HG03045 (cell line): Measurements from ENCODE around the gene SELE.

Experiments
- ATAC-seq: cut with Tn5 transposase; IDR thresholded peaks from one replicate; pipeline ENCODE4 v1.9.1; 2021; ENCODE audit warnings: mild to moderate bottlenecking, moderate library complexity; ENCODE audit not compliant: unreplicated experiment

The SELE gene

GRCh38 chr1:169733924-169734323 is at the start of gene SELE:
TSS of gene SELE (minus strand) at chr1:169734079. CDS start at chr1:169733612, 467 bp downstream.
- no peak for ATAC-seq

DNA sequence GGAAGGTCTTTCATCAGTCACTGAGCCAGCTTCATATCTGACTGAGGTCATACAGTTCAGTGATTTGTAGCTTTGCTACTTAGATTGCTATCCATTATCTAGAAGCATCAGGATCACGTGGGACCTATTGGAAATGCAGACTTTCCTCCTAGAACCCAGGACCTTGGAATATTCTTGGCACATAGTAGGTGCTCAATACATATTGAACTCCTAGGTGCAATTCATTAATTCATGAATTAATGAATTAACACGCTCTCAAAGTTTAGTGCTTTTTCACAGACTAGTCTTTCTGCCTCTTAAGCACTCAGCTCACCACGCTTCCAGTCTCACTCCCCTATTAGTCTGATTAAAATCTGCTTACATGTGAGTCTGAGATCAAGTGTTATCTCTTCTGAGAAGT is 48.7 kb upstream of the SELE start:
- ATAC-seq: no peak

DNA sequence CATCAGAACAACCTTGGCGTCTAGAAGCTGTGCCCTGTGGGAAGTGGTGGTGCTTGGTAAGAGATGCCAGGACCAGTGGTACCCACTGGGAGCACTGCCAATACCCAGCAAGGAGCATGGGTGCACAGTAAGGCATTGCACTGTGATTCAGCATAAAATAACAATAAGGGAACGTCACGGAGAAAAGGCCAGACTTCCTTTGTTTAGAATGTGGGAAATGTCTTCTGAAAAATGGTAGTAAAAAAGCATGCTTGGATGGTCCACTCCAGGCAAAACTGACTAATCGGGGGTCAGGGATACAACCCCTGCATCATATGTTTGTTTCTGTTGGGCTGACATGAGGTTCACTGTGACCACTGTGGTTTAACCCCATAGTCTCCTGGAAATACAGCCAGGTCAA is 46.1 kb upstream of the SELE start:
- ATAC-seq: no peak

DNA sequence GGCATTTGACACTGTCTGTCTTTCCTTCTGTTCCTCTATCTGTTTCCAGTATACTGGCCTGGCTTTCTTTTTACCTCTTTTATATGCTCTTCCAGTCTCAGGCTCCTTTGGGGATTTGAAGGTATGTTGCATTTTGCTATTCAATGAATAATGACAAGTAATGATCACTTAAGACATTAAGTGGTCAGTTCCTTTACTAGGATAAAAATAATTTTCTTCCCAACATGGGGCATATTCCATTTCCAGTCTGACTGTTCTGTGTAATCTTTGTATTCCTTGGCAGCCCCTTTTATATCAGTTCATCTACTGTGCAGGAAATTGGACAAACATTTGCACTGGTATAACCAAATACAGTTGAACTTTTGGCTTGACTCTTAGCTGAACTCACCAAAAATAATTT is 45.3 kb upstream of the SELE start:
- ATAC-seq: no peak

- ATAC-seq: no peak
These were observed 42.6 kb upstream of the SELE start for GRCh38 chr1:169776440-169776839.

- no peak for ATAC-seq
These were observed 34.3 kb upstream of the SELE start for GRCh38 chr1:169768161-169768560.

- ATAC-seq: no peak
These were observed 31.9 kb upstream of the SELE start for GRCh38 chr1:169765580-169766331.

- no peak for ATAC-seq
These were observed 31.0 kb upstream of the SELE start for GRCh38 chr1:169764919-169765318.

- ATAC-seq: no peak
These were observed 28.8 kb upstream of the SELE start for GRCh38 chr1:169762699-169763098.

DNA sequence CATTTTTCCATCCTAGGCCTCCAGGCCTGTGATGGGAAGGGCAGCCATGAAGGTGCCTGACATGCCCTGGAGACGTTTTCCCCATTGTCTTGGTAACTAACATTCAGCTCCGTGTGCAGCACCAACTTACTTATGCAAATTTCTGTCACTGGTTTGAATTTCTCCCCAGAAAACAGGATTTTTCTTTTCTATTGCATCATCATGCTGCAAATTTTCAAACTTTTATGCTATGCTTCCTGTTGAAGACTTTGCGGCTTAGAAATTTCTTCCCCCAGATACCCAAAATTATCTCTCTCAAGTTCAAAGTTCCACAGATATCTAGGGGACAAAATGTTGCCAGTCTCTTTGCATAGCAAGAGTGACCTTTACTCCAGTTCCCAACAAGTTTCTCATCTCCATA is 25.2 kb upstream of the SELE start:
- ATAC-seq: no peak

DNA sequence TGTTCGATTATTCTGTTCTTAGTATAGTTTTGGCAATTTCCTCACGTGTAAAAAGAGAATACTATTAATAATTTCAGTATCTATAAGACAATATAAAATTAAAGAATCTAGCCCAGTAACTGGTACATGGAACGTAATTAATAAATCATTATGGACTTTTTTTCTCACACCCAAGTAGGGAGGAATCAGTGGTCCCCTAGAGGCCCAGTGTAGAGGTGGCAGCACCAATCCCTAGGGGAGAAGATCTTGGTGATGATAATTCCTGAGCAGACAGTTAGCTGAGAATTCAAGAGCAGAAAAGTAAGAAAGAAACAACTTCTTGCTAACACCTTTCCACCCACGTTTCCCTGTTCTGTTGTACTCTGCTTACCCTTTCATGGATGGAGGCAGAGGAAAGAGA is 19.7 kb upstream of the SELE start:
- ATAC-seq: no peak

GRCh38 chr1:169750041-169750440 is 16.2 kb upstream of the SELE start:
- ATAC-seq: no peak

DNA sequence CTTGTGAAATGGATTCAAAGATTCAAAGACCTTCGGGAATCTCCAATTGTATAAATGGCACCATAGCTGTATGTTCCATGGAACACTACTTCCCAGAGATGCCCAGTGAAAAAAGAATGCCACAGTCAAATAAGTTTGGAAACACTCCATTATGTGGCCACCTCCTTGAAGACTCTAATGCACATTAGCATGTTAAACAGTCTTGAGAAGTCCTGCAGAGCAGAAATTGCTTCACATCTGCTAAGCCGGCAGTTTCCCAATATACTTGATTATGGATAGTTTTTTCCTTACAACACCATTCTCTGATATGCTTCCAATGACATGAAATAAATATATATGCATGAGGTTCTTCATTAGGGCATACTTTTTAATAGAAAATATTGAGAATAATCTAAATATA is 12.7 kb upstream of the SELE start:
- no peak for ATAC-seq

DNA sequence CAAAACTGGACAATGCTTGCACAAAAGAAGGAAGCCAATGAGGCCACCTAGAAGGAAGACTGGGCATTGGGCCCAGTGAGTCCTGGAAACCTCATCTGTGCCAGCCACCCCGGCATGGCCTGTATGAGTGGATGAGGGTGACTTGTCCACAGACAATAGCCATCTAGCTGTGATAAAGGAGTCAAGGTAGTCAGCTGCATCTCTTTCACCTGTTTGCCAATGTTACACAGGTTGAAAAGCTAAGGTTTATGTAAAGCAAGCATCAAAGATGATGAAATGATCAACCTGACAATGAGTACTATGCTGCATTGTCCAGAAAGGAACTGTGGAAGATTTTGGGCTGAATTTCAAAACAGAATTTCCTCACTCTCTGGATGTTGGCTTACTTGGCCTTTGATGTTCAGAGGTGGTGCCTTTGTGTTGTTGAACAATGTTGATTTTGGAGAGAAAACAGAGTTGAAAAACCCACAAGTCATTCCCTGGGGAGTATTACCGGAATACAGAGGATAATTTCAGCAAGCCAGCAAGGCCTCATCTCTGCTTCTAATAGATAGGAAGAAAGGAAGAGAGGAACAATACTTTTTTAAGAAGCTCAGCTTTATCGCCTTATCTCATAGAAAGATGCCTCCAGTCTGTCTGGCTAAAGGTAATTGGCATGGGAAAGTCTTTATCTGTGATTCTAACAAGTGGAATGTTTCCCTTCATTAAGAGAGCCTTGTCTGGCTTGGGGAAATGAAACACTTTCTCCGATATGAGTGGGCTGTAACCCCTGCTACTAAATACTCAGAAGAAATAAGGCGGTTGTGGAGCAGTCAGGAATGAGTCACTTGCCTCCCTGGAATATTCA is 11.4 kb upstream of the SELE start:
- no peak for ATAC-seq

DNA sequence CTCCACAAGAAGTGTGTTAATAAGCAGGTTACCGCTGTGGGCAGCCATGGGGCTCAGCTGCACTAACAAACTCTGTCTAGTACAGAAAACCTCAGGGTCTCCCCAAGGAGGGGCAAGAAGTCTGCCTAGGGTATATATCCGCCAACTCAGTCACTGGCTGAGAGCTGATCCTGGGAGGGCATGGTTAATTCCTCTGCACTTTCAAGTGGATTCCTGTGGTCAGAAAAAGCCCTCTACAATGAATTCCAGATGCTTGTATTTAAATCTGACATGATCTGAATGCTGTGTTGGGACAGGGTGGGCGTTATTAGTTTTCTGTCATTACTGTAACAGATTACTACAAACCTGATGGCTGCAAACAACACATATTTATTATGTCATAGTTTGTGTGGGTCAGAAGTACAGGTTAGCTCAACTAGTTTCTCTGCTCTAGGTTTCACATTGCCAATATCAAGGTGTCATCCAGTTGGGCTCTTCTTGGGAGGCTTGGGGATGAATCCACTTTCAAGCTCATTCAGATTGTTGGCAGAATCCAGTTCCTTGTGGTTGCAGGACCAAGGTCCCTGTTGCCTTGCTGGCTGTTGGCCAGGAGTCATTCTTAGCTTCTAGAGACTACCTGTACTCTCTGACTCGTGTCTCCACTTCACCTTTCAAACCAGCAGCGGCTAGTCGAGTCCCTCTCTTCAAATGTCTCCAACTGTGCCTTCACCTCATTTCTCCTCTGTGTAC is 8.0 kb upstream of the SELE start:
- ATAC-seq: no peak

DNA sequence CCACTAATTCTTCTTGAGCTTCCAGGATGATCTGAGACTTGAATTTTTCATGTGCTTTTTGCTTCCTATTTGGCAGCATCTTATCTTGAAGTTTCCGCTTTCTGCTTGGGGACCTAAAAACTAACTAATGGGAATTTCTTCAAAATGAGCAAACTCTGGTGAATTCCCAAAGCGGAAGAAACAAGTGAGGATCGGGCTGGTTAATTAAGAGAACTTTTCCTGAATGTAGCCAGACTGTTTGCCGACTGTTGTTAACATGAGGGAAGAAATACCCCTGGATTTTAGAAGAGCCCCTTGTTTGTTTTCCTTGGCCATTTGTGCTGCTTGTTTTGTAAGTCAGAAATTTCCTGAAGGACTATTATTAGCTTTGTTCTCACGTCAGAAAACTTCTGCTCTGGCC is 6.1 kb upstream of the SELE start:
- no peak for ATAC-seq

GRCh38 chr1:169731446-169731845 is 2.4 kb downstream of the SELE start:
- no peak for ATAC-seq

DNA sequence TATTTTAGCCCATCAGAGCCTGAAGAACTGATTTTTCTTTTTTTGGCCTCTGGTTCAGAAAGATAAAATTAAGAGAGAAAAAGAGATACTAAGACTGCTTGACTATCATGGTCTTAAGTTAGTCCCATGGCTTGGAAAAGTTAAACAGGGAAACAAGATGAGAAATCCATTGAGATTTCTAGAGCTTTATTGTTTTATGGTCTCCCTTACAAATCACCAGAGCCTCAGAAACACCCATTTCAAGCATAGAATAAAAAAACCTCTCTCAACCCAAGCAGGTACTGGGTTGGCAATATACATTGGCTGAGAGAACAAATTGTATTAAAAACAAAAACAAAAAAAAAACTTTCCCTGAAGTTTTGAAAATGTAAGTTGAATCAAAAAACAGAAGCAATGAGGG is 3.9 kb downstream of the SELE start:
- ATAC-seq: no peak

GRCh38 chr1:169727307-169727706 is 6.6 kb downstream of the SELE start:
- no peak for ATAC-seq

GRCh38 chr1:169726851-169727250 is 7.0 kb downstream of the SELE start:
- no peak for ATAC-seq

- ATAC-seq: no peak
These were observed 7.9 kb downstream of the SELE start for GRCh38 chr1:169725930-169726329.

- ATAC-seq: no peak
These were observed 9.7 kb downstream of the SELE start for GRCh38 chr1:169724168-169724567.
